Neural progenitor cell (in vitro differentiated cells): ENCODE measurements around the gene DLX5. TPM values are rescaled to one million over a fixed set of nuclear protein-coding genes. Genes with fewer than 3 reads are reported as not detected.

Experiments used
- DNase-seq: peaks from one replicate; pipeline ENCODE4 v3.0.0-alpha.2; 2016; ENCODE audit warnings: low spot score
- H2AFZ ChIP-seq: fragments of 200-600 bp; sonication (generic); replicated peaks from 2 replicates; pipeline ENCODE4 v1.6.1; 2016; ENCODE audit warnings: antibody characterized with exemption
- H3F3A ChIP-seq: fragments of 200-600 bp; sonication (generic); 2 replicates; pipeline ENCODE4 v1.6.1; 2016; ENCODE audit warnings: antibody characterized with exemption, low read depth
- H3K27ac ChIP-seq: fragments of 200-600 bp; sonication (generic); 2 replicates; pipeline ENCODE4 v1.5.1; 2016; ENCODE audit warnings: mild to moderate bottlenecking
- H3K27me3 ChIP-seq: fragments of 200-600 bp; sonication (generic); 2 replicates; pipeline ENCODE4 v1.6.1; 2016; ENCODE audit warnings: mild to moderate bottlenecking, moderate library complexity
- H3K36me3 ChIP-seq: fragments of 200-600 bp; sonication (generic); 2 replicates; pipeline ENCODE4 v1.5.1; 2016
- H3K4me1 ChIP-seq: fragments of 200-600 bp; sonication (generic); 2 replicates; pipeline ENCODE4 v1.6.1; 2016; ENCODE audit warnings: mixed run types
- H3K4me2 ChIP-seq: fragments of 200-600 bp; sonication (generic); 2 replicates; pipeline ENCODE4 v1.6.1; 2016
- H3K4me3 ChIP-seq: fragments of 200-600 bp; sonication (generic); 2 replicates; pipeline ENCODE4 v1.5.1; 2016
- H3K79me2 ChIP-seq: fragments of 200-600 bp; sonication (generic); 2 replicates; pipeline ENCODE4 v1.6.1; 2016; ENCODE audit warnings: low read depth
- H3K9ac ChIP-seq: fragments of 200-600 bp; sonication (generic); 2 replicates; pipeline ENCODE4 v1.6.1; 2016
- H3K9me3 ChIP-seq: fragments of 200-600 bp; sonication (generic); 2 replicates; pipeline ENCODE4 v1.5.1; 2016; ENCODE audit warnings: low read depth
- H4K20me1 ChIP-seq: fragments of 200-600 bp; sonication (generic); 2 replicates; pipeline ENCODE4 v1.6.1; 2016; ENCODE audit warnings: low read depth
- H3K27ac Mint-ChIP-seq: 3 replicates; pipeline ENCODE4 v1.8.0; 2021; ENCODE audit warnings: mixed read lengths
- H3K27me3 Mint-ChIP-seq: 2 replicates; pipeline ENCODE4 v1.8.0; 2022; ENCODE audit warnings: low read depth, mild to moderate bottlenecking, inconsistent platforms, moderate library complexity, mixed read lengths; ENCODE audit not compliant: insufficient read depth
- H3K36me3 Mint-ChIP-seq: 3 replicates; pipeline ENCODE4 v1.8.0; 2021; ENCODE audit warnings: mixed read lengths
- H3K4me1 Mint-ChIP-seq: 3 replicates; pipeline ENCODE4 v1.8.0; 2021; ENCODE audit warnings: mixed read lengths
- H3K4me3 Mint-ChIP-seq: 3 replicates; pipeline ENCODE4 v1.8.0; 2021; ENCODE audit warnings: mild to moderate bottlenecking, moderate library complexity, mixed read lengths
- H3K9me3 Mint-ChIP-seq: 3 replicates; pipeline ENCODE4 v1.8.0; 2020; ENCODE audit warnings: mixed read lengths
- EZH2 ChIP-seq: fragments of 200-600 bp; sonication (generic); IDR thresholded peaks from 2 replicates; pipeline ENCODE4 v1.6.1; 2017; ENCODE audit warnings: antibody characterized with exemption, mild to moderate bottlenecking, moderate library complexity
- EZH2phosphoT487 ChIP-seq: fragments of 200-600 bp; sonication (generic); IDR thresholded peaks from 2 replicates; pipeline ENCODE4 v1.6.1; 2017; ENCODE audit warnings: antibody characterized with exemption
- total RNA-seq: library from RNA; depleted of rRNA; stranded (reverse); fragments of >200 nt; gene quantifications from 2 replicates; pipeline ENCODE4 v1.2.3, GENCODE V29; 2015; ENCODE audit warnings: low replicate concordance
- TF ChIP-seq, protein P1 (sequence below): fragments of 200-600 bp; sonication (generic); IDR thresholded peaks from 2 replicates; pipeline ENCODE4 v1.5.1; 2017; ENCODE audit warnings: antibody characterized with exemption, mild to moderate bottlenecking

Gene DLX5
- total RNA-seq, 1 donor from 2014 or later = not detected

DNA sequence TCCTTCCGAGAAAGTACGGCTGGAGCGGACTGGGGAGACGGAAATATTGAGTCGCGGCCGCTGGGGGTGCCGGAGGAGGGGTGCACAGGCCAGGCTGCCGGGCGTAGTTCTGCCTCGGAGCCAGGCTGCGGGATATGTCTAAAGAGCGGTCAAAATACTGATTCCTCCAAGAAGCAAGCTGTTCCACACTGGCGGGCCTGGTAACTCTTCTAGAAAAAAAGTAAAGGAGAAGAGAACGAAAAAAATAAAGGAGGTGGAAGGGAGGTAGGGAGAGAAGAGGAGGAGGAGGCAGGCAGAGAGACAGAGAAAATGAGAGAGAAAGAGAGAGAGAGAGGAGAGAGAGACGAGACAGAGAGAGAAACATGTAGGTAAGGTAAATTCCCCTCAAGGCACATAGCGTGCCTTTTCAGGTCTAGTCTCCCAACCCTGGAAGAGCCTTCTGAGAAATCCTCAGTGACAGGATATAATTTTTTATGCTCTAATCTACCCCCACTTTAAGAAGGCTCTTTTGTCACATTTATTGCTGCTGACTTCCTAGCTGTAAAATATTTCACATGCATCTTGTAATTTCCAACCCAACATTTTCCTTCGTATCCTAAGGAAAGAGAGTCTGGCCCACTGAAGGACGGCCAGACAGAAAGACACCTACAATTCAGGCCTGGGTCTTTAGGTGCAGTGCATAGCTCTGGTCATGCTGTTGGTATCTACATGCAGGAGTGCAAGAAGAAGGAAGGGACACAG, 5.7 kb downstream of the DLX5 start:
- Histone ChIP-seq H3K4me1 (peaks cover 41% of the 10 kb centered on the region), H3F3A (peaks cover 25% of the 10 kb centered on the region), H3K9ac (no peak overlapping the region), H3K9me3 (no peaks in the 10 kb centered on the region), H3K4me3 (no peak overlapping the region), H3K27ac (no peak overlapping the region), H3K27me3 (peaks cover 100% of the 10 kb centered on the region), H2AFZ (no peak overlapping the region), H4K20me1 (peaks cover 97% of the 10 kb centered on the region), H3K79me2 (no peaks in the 10 kb centered on the region), H3K36me3 (no peaks in the 10 kb centered on the region), H3K4me2 (no peak overlapping the region)
- H3K36me3 Mint-ChIP-seq = peaks cover 2% of the 10 kb centered on the region
- peaks cover 32% of the 10 kb centered on the region for H3K4me1 Mint-ChIP-seq
- H3K4me3 Mint-ChIP-seq = no peak overlapping the region
- H3K27ac Mint-ChIP-seq = no peak overlapping the region
- peaks cover 94% of the 10 kb centered on the region for H3K27me3 Mint-ChIP-seq
- TF ChIP-seq, protein P1, sequence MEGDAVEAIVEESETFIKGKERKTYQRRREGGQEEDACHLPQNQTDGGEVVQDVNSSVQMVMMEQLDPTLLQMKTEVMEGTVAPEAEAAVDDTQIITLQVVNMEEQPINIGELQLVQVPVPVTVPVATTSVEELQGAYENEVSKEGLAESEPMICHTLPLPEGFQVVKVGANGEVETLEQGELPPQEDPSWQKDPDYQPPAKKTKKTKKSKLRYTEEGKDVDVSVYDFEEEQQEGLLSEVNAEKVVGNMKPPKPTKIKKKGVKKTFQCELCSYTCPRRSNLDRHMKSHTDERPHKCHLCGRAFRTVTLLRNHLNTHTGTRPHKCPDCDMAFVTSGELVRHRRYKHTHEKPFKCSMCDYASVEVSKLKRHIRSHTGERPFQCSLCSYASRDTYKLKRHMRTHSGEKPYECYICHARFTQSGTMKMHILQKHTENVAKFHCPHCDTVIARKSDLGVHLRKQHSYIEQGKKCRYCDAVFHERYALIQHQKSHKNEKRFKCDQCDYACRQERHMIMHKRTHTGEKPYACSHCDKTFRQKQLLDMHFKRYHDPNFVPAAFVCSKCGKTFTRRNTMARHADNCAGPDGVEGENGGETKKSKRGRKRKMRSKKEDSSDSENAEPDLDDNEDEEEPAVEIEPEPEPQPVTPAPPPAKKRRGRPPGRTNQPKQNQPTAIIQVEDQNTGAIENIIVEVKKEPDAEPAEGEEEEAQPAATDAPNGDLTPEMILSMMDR = no peak
- TF ChIP-seq EZH2phosphoT487 (peak; percentile 27), EZH2 (peak; percentile 72)
- peak; percentile 57 for DNase-seq
- H3K9me3 Mint-ChIP-seq = no peaks in the 10 kb centered on the region

DNA sequence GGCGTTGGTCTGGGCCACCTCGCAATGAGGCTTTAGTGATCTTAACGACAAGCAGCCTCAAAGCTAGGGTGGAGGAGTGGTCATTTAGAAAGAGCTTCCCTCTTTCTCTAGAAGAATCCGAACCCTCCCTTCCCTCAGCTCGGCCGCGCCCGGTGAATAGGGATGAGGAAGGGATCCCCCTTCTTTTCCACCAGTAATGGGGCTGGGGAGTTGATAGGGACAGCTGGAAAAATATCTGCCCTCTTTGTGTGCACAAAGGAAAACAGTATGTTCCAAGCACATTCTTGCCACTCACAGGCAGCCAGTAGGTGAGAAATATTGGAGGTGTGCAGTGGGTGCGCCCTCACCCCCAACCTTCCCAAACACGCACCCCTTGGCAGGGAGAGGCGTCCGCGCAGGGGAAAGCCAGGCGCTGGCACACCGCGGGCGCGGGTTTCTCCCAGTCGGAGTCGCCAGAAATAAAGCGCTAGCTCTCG, 6.5 kb downstream of the DLX5 start:
- H3K27me3 Mint-ChIP-seq = peaks cover 94% of the 10 kb centered on the region
- H3K79me2 ChIP-seq = no peaks in the 10 kb centered on the region
- H3K36me3 ChIP-seq = no peaks in the 10 kb centered on the region
- H3F3A ChIP-seq = peaks cover 23% of the 10 kb centered on the region
- peaks cover 100% of the 10 kb centered on the region for H3K27me3 ChIP-seq
- no peak overlapping the region for H2AFZ ChIP-seq
- no peak overlapping the region for H3K4me3 ChIP-seq
- H3K9me3 ChIP-seq = no peaks in the 10 kb centered on the region
- H4K20me1 ChIP-seq = peaks cover 97% of the 10 kb centered on the region
- H3K27ac Mint-ChIP-seq = no peak overlapping the region
- peaks cover 41% of the 10 kb centered on the region for H3K4me1 ChIP-seq
- DNase-seq = peak; percentile 58
- peaks cover 29% of the 10 kb centered on the region for H3K4me1 Mint-ChIP-seq
- no peak overlapping the region for H3K4me3 Mint-ChIP-seq
- TF ChIP-seq EZH2 (peak; percentile 89), EZH2phosphoT487 (peak; percentile 96)
- TF ChIP-seq, protein P1 = no peak
- H3K9me3 Mint-ChIP-seq = peaks cover 2% of the 10 kb centered on the region
- peaks cover 2% of the 10 kb centered on the region for H3K36me3 Mint-ChIP-seq
- H3K9ac ChIP-seq = no peak overlapping the region
- H3K27ac ChIP-seq = no peak overlapping the region
- H3K4me2 ChIP-seq = peak overlapping the region; percentile 84

DNA sequence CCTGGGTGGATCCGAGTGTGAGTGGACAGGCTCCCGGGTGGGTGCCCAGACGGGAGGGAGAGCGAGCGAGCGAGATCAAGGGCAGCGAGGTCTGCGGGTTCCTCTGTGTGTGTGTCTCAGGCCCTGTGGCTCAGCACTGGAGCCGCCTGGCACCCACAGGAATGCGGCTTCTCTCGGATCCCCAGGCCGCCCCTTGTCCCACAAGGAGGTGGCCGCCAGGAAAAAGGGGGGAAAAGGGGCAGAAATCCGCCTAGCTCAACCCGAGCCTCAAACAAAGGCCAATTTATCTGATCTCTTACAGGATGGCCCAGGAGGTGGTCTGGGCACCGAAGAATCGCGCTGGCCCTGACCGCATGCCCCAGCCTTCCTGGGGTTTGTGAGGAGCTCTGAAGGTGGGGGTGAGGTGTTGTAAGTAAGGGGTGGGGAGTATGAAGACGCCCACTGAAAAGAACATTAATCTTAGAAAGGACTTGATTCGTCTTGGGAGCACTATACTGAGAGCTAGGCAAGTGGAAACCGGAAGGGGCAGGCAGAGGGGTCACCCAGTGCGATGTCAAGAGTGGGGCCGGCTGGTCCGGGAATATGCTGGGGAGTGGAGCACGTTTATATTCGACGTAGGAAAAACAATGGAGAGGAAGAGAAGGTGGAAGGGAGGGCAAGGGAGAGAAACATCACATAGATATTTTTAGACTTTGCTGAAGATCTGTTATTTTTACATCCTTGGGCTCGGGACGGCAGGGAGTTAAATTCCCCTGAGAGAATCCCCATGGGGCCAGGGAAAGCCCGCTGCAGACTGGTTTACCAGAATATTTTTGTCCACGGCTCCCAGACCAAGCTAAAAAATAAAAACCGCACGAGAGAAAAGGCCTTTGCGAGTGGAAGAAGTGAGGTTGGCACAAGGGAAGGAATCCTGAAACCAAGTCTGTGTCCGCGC, 7.2 kb downstream of the DLX5 start:
- no peak overlapping the region for H3K27ac ChIP-seq
- peaks cover 42% of the 10 kb centered on the region for H3K4me1 ChIP-seq
- Mint-ChIP-seq H3K4me3 (peak overlapping the region; percentile 73), H3K9me3 (peaks cover 2% of the 10 kb centered on the region), H3K4me1 (peaks cover 24% of the 10 kb centered on the region), H3K36me3 (peaks cover 2% of the 10 kb centered on the region), H3K27ac (no peak overlapping the region), H3K27me3 (peaks cover 94% of the 10 kb centered on the region)
- peaks cover 97% of the 10 kb centered on the region for H4K20me1 ChIP-seq
- H3K9ac ChIP-seq = no peak overlapping the region
- H3K4me2 ChIP-seq = peak overlapping the region; percentile 84
- peaks cover 29% of the 10 kb centered on the region for H3F3A ChIP-seq
- peaks cover 100% of the 10 kb centered on the region for H3K27me3 ChIP-seq
- peak; percentile 50 for DNase-seq
- no peaks in the 10 kb centered on the region for H3K36me3 ChIP-seq
- H3K9me3 ChIP-seq = no peaks in the 10 kb centered on the region
- H2AFZ ChIP-seq = no peak overlapping the region
- TF ChIP-seq, protein P1 = no peak
- peak; percentile 56 for TF ChIP-seq EZH2
- no peak for TF ChIP-seq EZH2phosphoT487
- peak overlapping the region; percentile 45 for H3K4me3 ChIP-seq
- no peaks in the 10 kb centered on the region for H3K79me2 ChIP-seq
